HG02852 (cell line): ENCODE results near the gene RHBDF2.
A peak's percentile ranks its signal among the peaks of the same experiment; 100 is the strongest.

Source experiments
- ATAC-seq: cut with Tn5 transposase; IDR thresholded peaks from one replicate; pipeline ENCODE4 v1.9.1; 2021; ENCODE audit warnings: mild to moderate bottlenecking, moderate library complexity; ENCODE audit not compliant: unreplicated experiment

The RHBDF2 gene

GRCh38 chr17:76467366-76467765, 33.9 kb downstream of the RHBDF2 start, which contains the start of gene AANAT:
Gene AANAT (plus strand): TSS chr17:76467603. CDS start chr17:76468747, 1,144 bp downstream.
- ATAC-seq: no peak

- ATAC-seq: no peak
Measured at GRCh38 chr17:76466775-76467130, 34.5 kb downstream of the RHBDF2 start.

GRCh38 chr17:76462556-76463290, 38.5 kb downstream of the RHBDF2 start:
- ATAC-seq: no peak

GRCh38 chr17:76461765-76462555, 39.3 kb downstream of the RHBDF2 start:
- no peak for ATAC-seq

GRCh38 chr17:76459674-76460073, 41.5 kb downstream of the RHBDF2 start:
- no peak for ATAC-seq

- ATAC-seq: no peak
Measured at GRCh38 chr17:76458580-76459490, 42.4 kb downstream of the RHBDF2 start.

GRCh38 chr17:76453431-76453743, 47.8 kb downstream of the RHBDF2 start:
- no peak for ATAC-seq

- peak; percentile 89 for ATAC-seq
Measured at GRCh38 chr17:76452660-76453430, 48.4 kb downstream of the RHBDF2 start, which contains the start of gene UBE2O. Gene UBE2O (minus strand): TSS chr17:76453152. CDS start chr17:76453141, 11 bp downstream.

- ATAC-seq: peak; percentile 12
Measured at GRCh38 chr17:76452127-76452659, 49.0 kb downstream of the RHBDF2 start.

GRCh38 chr17:76451506-76451905, 49.7 kb downstream of the RHBDF2 start:
- no peak for ATAC-seq

- ATAC-seq: no peak
Measured at GRCh38 chr17:76449126-76449525, 52.1 kb downstream of the RHBDF2 start.

GRCh38 chr17:76447931-76448652, 53.1 kb downstream of the RHBDF2 start:
- ATAC-seq: no peak

GRCh38 chr17:76446449-76447231, 54.6 kb downstream of the RHBDF2 start:
- no peak for ATAC-seq

- no peak for ATAC-seq
Measured at GRCh38 chr17:76445697-76446448, 55.4 kb downstream of the RHBDF2 start.

GRCh38 chr17:76444518-76445311, 56.5 kb downstream of the RHBDF2 start:
- no peak for ATAC-seq

GRCh38 chr17:76442341-76443338, 58.6 kb downstream of the RHBDF2 start:
- no peak for ATAC-seq
